Measurements from ENCODE around the gene LINGO1. TPM values are rescaled to one million over a fixed set of nuclear protein-coding genes. Genes with fewer than 3 reads are reported as not detected.

LINGO1 gene
- total RNA-seq, 1 donor from 2014 or later: not detected

GRCh38 chr15:77646104-77646694 lies 13.5 kb upstream of the LINGO1 start:
- DNase-seq (ENCODE audit: low read depth): peak; percentile 15
- Histone ChIP-seq H3K27me3 (ENCODE audit: control insufficient read depth, insufficient read depth, low read length) (no peaks in the 10 kb centered on the region), H3K36me3 (ENCODE audit: control insufficient read depth, insufficient read depth, low read length) (no peaks in the 10 kb centered on the region), H3K4me3 (ENCODE audit: low read depth, low read length) (no peak overlapping the region)
- FAIRE-seq: no peak
- no peak for TF ChIP-seq CTCF (IDR thresholded peaks at IDR 0.05; ENCODE audit: insufficient read depth, low read length, severe bottlenecking)

GRCh38 chr15:77645602-77646001 lies 12.9 kb upstream of the LINGO1 start:
- TF ChIP-seq CTCF (IDR thresholded peaks at IDR 0.05; ENCODE audit: insufficient read depth, low read length, severe bottlenecking): no peak
- no peak for FAIRE-seq
- Histone ChIP-seq H3K36me3 (ENCODE audit: control insufficient read depth, insufficient read depth, low read length) (no peaks in the 10 kb centered on the region), H3K4me3 (ENCODE audit: low read depth, low read length) (no peak overlapping the region), H3K27me3 (ENCODE audit: control insufficient read depth, insufficient read depth, low read length) (no peaks in the 10 kb centered on the region)
- DNase-seq (ENCODE audit: low read depth): no peak

- Histone ChIP-seq H3K36me3 (ENCODE audit: control insufficient read depth, insufficient read depth, low read length) (no peaks in the 10 kb centered on the region), H3K4me3 (ENCODE audit: low read depth, low read length) (no peak overlapping the region), H3K27me3 (ENCODE audit: control insufficient read depth, insufficient read depth, low read length) (no peaks in the 10 kb centered on the region)
- TF ChIP-seq CTCF (IDR thresholded peaks at IDR 0.05; ENCODE audit: insufficient read depth, low read length, severe bottlenecking): no peak
- DNase-seq (ENCODE audit: low read depth): no peak
- no peak for FAIRE-seq
Measured at GRCh38 chr15:77644543-77645247, 12.0 kb upstream of the LINGO1 start.

- Histone ChIP-seq H3K4me3 (ENCODE audit: low read depth, low read length) (no peak overlapping the region), H3K27me3 (ENCODE audit: control insufficient read depth, insufficient read depth, low read length) (no peaks in the 10 kb centered on the region), H3K36me3 (ENCODE audit: control insufficient read depth, insufficient read depth, low read length) (no peaks in the 10 kb centered on the region)
- no peak for DNase-seq (ENCODE audit: low read depth)
- peak; percentile 92 for FAIRE-seq
- TF ChIP-seq CTCF (IDR thresholded peaks at IDR 0.05; ENCODE audit: insufficient read depth, low read length, severe bottlenecking): no peak
Measured at GRCh38 chr15:77643764-77644163, 11.1 kb upstream of the LINGO1 start.

- no peaks in the 10 kb centered on the region for H3K36me3 ChIP-seq (ENCODE audit: control insufficient read depth, insufficient read depth, low read length)
- H3K4me3 ChIP-seq (ENCODE audit: low read depth, low read length): no peak overlapping the region
- H3K27me3 ChIP-seq (ENCODE audit: control insufficient read depth, insufficient read depth, low read length): no peaks in the 10 kb centered on the region
- peak; percentile 45 for DNase-seq (ENCODE audit: low read depth)
- FAIRE-seq: no peak
- no peak for TF ChIP-seq CTCF (IDR thresholded peaks at IDR 0.05; ENCODE audit: insufficient read depth, low read length, severe bottlenecking)
Measured at GRCh38 chr15:77642793-77643430, 10.2 kb upstream of the LINGO1 start.

All from bronchial epithelial cell (primary cell).